ENCODE data around the gene PAMR1. TPM values are rescaled to one million over a fixed set of nuclear protein-coding genes. Genes with fewer than 3 reads are reported as not detected.

PAMR1 gene
- total and polyA plus RNA-seq, 2 of the 8 experiments (the other 6 are each of a cell fraction or from before 2014, with no cell fraction given), result 3.0 to 6.9 TPM

DNA sequence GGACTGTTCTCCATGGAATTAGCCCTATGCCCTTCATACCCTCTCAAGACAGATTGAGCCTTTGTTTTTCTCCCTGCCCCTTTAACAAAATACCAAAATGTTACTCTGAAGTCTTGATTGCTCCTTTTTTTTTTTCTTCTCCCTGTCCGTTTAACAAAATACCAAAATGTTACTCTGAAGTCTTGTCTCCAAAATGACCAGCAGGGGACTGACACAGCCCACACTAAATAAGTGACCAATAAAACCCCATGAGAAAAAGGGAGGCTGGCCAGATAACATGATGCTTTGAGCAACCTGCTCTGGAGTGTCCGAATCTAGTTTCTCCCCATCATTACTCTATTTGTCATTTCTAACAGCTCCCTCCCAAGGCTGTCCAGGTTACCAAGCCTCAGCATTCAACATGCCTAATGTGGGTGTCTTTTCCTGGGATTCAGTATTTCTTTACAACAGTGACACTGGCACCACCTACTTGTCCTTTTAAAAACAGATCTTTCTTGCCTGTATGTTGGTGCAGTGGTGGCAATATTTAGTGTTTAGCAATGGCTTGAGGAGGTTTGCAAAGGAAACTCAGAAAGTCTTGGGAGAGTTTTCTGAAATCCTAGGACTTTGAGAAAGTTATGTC lies 63.4 kb downstream of the PAMR1 start (continued):
- TF ChIP-seq RAD21 (IDR thresholded peaks at IDR 0.05 in 1 of 2, conservative IDR thresholded peaks at IDR 0.05 in 1 of 2; ENCODE audit: low read depth in 2 of 2, low read length in 2 of 2), result no peak; a peak in 1 of 4 replicates

Measured in H1 (cell line).